ENCODE data around the gene FOXP2.
"Not testable (repeated sequence)": the region's sequence is repeated elsewhere in the genome, so short reads cannot be mapped to it uniquely, and the experiment has no call there.

The FOXP2 gene

GRCh38 chr7:114432703-114433102 is 18.1 kb downstream of the FOXP2 start:
- Histone ChIP-seq H3K4me2 (ENCODE audit: low read length) (no peak overlapping the region), H2AFZ (ENCODE audit: low read length) (no peak overlapping the region), H3K27me3 (ENCODE audit: insufficient read depth, low read length) (no peaks in the 10 kb centered on the region), H3K79me2 (ENCODE audit: insufficient read depth, low read length) (no peaks in the 10 kb centered on the region), H4K20me1 (ENCODE audit: insufficient read depth, low read length) (no peaks in the 10 kb centered on the region), H3K9ac (ENCODE audit: low read length) (no peak overlapping the region), H3K4me1 (ENCODE audit: insufficient read depth, low read length, severe bottlenecking) (no peaks in the 10 kb centered on the region), H3K36me3 (ENCODE audit: insufficient read depth, low read length) (no peaks in the 10 kb centered on the region), H3F3A (ENCODE audit: insufficient read depth, low read length) (no peaks in the 10 kb centered on the region), H3K9me3 (ENCODE audit: low read length) (no peaks in the 10 kb centered on the region), H3K4me3 (ENCODE audit: low read depth, low read length, poor library complexity, severe bottlenecking) (no peak overlapping the region), H3K9me2 (ENCODE audit: low read depth, low read length) (no peaks in the 10 kb centered on the region), H3K27ac (ENCODE audit: low read depth, low read length, poor library complexity, severe bottlenecking) (no peak overlapping the region)
- no peak for TF ChIP-seq EZH2 (IDR thresholded peaks at IDR 0.05; ENCODE audit: borderline replicate concordance, low read length)
- no peak for TF ChIP-seq CTCF (IDR thresholded peaks at IDR 0.05; ENCODE audit: low read length)

- Histone ChIP-seq H3K4me1 (ENCODE audit: insufficient read depth, low read length, severe bottlenecking) (no peaks in the 10 kb centered on the region), H3K4me3 (ENCODE audit: low read depth, low read length, poor library complexity, severe bottlenecking) (no peak overlapping the region), H3K9ac (ENCODE audit: low read length) (no peak overlapping the region), H3K36me3 (ENCODE audit: insufficient read depth, low read length) (no peaks in the 10 kb centered on the region), H4K20me1 (ENCODE audit: insufficient read depth, low read length) (no peaks in the 10 kb centered on the region), H3K4me2 (ENCODE audit: low read length) (no peak overlapping the region), H3F3A (ENCODE audit: insufficient read depth, low read length) (no peaks in the 10 kb centered on the region), H3K79me2 (ENCODE audit: insufficient read depth, low read length) (no peaks in the 10 kb centered on the region), H3K27me3 (ENCODE audit: insufficient read depth, low read length) (no peaks in the 10 kb centered on the region), H3K27ac (ENCODE audit: low read depth, low read length, poor library complexity, severe bottlenecking) (no peak overlapping the region), H2AFZ (ENCODE audit: low read length) (no peak overlapping the region), H3K9me3 (ENCODE audit: low read length) (no peaks in the 10 kb centered on the region), H3K9me2 (ENCODE audit: low read depth, low read length) (no peaks in the 10 kb centered on the region; the same call in 1 of the 2 replicates)
- no peak for TF ChIP-seq CTCF (IDR thresholded peaks at IDR 0.05; ENCODE audit: low read length)
- no peak for TF ChIP-seq EZH2 (IDR thresholded peaks at IDR 0.05; ENCODE audit: borderline replicate concordance, low read length)
These were observed 25.0 kb downstream of the FOXP2 start for GRCh38 chr7:114439581-114439980.

- not testable (repeated sequence) for H2AFZ ChIP-seq (ENCODE audit: low read length); H3F3A ChIP-seq (ENCODE audit: insufficient read depth, low read length); H3K9me2 ChIP-seq (ENCODE audit: low read depth, low read length); H3K4me2 ChIP-seq (ENCODE audit: low read length); H3K36me3 ChIP-seq (ENCODE audit: insufficient read depth, low read length); H4K20me1 ChIP-seq (ENCODE audit: insufficient read depth, low read length); H3K9me3 ChIP-seq (ENCODE audit: low read length); H3K4me1 ChIP-seq (ENCODE audit: insufficient read depth, low read length, severe bottlenecking); H3K79me2 ChIP-seq (ENCODE audit: insufficient read depth, low read length); H3K27me3 ChIP-seq (ENCODE audit: insufficient read depth, low read length); H3K27ac ChIP-seq (ENCODE audit: low read depth, low read length, poor library complexity, severe bottlenecking); H3K9ac ChIP-seq (ENCODE audit: low read length); H3K4me3 ChIP-seq (ENCODE audit: low read depth, low read length, poor library complexity, severe bottlenecking)
These were observed 26.3 kb downstream of the FOXP2 start for GRCh38 chr7:114440927-114441326.

GRCh38 chr7:114444196-114444595 is 29.6 kb downstream of the FOXP2 start:
- Histone ChIP-seq H3K9me3 (ENCODE audit: low read length) (no peaks in the 10 kb centered on the region), H3K4me3 (ENCODE audit: low read depth, low read length, poor library complexity, severe bottlenecking) (no peak overlapping the region), H3K79me2 (ENCODE audit: insufficient read depth, low read length) (no peaks in the 10 kb centered on the region), H3K27me3 (ENCODE audit: insufficient read depth, low read length) (no peaks in the 10 kb centered on the region), H4K20me1 (ENCODE audit: insufficient read depth, low read length) (no peaks in the 10 kb centered on the region), H2AFZ (ENCODE audit: low read length) (no peak overlapping the region), H3K9ac (ENCODE audit: low read length) (no peak overlapping the region), H3F3A (ENCODE audit: insufficient read depth, low read length) (no peaks in the 10 kb centered on the region), H3K9me2 (ENCODE audit: low read depth, low read length) (no peaks in the 10 kb centered on the region; the same call in 1 of the 2 replicates), H3K36me3 (ENCODE audit: insufficient read depth, low read length) (no peaks in the 10 kb centered on the region), H3K4me1 (ENCODE audit: insufficient read depth, low read length, severe bottlenecking) (no peaks in the 10 kb centered on the region), H3K4me2 (ENCODE audit: low read length) (no peak overlapping the region), H3K27ac (ENCODE audit: low read depth, low read length, poor library complexity, severe bottlenecking) (no peak overlapping the region)
- TF ChIP-seq CTCF (IDR thresholded peaks at IDR 0.05; ENCODE audit: low read length): no peak
- no peak for TF ChIP-seq EZH2 (IDR thresholded peaks at IDR 0.05; ENCODE audit: borderline replicate concordance, low read length)
